SU-DHL-6 (cell line): ENCODE measurements around the gene KCND2.

ENCODE experiments used
- CTCF ChIP-seq: fragments of 200-600 bp; sonication (generic); IDR thresholded peaks from one replicate; pipeline ENCODE4 v1.5.1; 2017; ENCODE audit warnings: antibody characterized with exemption, mild to moderate bottlenecking, low read length, moderate library complexity; ENCODE audit not compliant: insufficient read depth, poor library complexity, severe bottlenecking
- EZH2phosphoT487 ChIP-seq: fragments of 200-600 bp; sonication (generic), shearing (Covaris generic); conservative IDR thresholded peaks from 2 replicates; pipeline ENCODE4 v1.6.1; 2018; ENCODE audit warnings: mild to moderate bottlenecking, antibody characterized with exemption, low read length, moderate library complexity, mixed read lengths

- TF ChIP-seq CTCF (no peak), EZH2phosphoT487 (no peak)
Measured at GRCh38 chr7:120475994-120476393, 203.0 kb downstream of the KCND2 start.
